ENCODE measurements around the gene EPB41L4A.
"Not testable (repeated sequence)": the region's sequence is repeated elsewhere in the genome, so short reads cannot be mapped to it uniquely, and the experiment has no call there.

EPB41L4A gene

DNA sequence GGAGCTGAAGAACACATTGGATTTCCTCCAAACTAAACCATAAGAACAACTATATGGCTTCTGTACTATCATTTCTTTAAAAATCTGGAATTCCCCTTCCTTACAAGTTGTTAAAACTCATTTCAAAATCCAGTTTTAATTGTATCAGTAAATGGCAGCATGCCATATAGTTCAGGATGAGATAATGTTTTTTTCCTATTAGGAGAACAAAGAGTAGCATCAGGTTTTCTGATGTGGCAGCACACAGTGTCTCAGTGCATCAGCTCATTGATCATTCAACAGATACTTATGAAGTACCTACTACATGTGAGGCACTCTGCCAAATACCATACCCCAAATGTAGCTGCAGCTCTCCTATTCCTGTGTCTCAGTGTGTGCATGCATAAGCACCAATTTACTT lies 161.1 kb downstream of the EPB41L4A start:
- DNase-seq (ENCODE audit: low read depth in 2 of 2): no peak

DNA sequence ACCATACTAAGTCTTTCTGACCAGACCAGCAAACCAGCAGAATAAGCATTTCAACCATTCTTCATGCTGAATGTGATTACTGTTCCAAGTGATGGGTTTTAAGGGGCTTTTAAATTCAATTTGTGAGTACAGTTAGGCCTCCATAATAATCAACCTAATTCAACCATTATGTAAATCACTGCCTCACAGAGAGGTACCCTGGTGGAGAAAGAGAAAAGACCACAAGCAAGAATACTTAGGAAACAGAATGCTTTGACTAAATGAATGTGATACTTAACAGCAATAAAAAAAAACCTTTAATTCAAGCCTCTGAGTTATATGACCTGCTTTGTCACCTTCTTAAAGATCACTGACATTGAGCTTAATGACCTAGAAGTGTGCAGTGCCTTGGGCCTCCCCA lies 162.1 kb downstream of the EPB41L4A start:
- DNase-seq (ENCODE audit: low read depth in 2 of 2): no peak

DNA sequence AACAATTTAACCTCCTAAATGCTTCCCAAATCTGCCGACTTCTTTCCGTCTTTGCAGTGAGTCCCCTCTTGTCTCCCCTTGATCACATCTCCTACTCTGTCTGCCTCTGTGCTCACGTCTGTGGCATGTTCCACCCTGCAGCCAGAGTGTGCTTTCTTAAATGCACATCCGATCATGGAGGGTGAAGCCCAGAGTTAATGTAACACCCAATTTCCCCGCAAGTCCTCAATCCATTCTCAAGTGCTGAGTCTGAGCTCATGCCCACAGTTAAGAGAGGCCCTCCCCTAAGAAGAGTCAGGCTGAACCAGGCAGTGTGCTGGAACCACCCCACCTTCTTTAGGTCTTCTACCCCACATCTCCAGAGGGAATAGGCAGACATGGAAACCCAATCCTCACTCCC lies 164.8 kb downstream of the EPB41L4A start:
- DNase-seq (ENCODE audit: low read depth in 2 of 2): no peak

DNA sequence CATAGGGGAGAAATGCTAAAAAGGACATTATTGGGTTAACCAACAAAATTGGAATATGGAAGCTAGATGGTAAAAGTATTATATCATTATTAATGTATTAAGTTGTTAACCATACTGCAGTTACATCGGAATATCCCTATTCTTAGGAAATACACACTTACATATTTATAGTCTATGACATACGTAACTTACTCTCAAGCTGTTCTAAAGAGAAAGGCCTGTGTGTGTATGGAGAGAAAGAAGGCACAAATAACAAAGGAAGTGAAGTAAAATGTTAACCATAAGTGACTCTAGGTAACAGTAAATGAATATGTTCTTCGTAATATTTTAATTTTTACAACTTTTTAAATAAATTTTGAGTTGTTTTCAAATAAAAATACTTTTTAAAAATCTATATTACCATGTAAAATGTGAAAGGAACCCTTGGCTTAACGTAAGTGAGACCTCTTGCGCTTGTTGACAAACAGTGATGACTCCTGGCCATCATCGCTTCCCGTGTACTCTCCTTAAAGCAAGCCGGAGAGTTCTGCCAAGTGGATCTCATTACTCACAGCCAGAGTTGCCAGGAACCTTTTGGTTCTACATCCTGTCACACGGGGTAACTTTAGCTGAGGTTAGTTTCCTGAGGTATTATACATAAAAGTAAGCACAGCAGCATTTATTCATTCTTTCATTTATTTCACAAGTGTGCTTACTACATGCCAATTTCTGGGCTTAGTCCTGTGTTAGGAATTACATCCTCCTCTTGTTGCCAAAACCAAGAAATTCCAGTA lies 165.4 kb downstream of the EPB41L4A start:
- no peak for DNase-seq (ENCODE audit: low read depth in 2 of 2)

DNA sequence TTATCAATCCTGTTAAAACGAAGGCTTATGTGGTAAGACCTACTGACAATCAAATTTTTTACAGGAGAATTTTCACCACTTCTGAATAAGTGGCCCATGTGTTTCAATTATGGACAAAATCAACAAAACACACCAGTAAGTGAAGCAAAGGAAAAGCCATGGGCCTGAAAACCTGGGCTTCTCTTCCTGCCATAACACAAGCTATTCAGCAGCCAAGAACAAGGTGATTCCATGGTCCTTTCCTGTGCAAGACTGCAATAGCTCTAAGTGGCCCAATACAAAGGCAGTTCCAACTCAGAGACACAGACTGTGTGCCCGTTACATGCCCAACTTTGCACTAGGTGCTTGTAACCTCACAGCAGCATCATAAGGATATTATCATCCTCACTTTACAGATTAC lies 168.5 kb downstream of the EPB41L4A start:
- DNase-seq (ENCODE audit: low read depth in 2 of 2): no peak

DNA sequence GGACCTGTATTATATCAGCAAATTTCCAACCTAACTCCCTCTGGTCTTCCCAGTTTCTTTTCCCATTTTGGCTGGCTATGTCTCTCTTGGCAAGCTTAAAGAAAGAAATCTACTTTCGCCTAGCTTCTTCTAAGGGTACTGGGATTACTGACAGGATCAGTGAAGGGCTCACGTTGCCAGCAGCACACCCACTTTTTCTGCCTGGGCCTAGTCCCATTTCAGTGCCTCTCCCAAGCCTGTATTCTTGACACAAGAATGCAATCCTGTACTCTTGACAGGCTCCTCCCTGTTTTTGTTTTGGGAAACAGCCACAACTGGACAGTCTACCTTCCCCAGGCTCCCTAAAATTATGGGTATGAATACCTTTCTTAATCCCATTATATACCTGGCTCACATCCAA lies 170.5 kb downstream of the EPB41L4A start:
- DNase-seq (ENCODE audit: low read depth in 2 of 2): no peak

DNA sequence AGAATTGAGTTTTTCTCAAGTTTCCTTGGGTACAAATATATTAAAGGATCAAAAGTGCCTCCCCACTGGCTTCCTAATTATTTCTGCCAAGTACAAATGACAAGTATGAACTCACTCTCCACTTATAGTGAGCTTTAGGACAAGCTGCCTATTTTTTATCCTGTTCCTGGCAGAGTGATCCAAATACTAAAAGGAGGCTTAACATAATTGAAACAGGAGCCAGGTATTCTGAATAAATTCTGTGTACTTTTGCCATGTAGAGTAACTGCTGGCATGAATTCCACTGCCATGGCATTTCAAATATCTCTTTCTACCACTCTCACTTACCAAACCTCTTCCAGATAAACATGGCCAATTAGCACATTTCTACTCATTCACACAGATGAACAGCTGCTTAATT lies 171.1 kb downstream of the EPB41L4A start:
- no peak for DNase-seq (ENCODE audit: low read depth in 2 of 2)

DNA sequence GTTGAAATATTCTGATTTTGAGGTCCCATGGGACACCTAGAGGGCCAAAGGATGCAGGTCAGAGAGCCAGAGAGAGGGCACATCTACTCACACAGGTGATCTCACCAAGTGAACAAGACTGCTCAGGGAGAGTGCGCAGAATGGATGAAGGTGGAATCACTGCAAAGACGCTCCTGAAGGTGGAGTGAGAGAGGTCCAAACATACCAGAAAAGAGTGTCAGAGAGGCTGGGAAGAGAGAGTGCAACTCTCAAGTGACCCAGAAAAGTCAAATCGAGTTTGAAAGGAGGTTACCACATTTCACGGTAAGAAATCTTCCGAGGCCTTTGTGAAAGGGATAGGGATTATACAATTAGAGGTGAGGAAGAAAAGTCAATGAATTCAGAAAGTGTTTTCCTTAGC lies 173.4 kb downstream of the EPB41L4A start:
- DNase-seq (ENCODE audit: low read depth in 2 of 2): no peak

DNA sequence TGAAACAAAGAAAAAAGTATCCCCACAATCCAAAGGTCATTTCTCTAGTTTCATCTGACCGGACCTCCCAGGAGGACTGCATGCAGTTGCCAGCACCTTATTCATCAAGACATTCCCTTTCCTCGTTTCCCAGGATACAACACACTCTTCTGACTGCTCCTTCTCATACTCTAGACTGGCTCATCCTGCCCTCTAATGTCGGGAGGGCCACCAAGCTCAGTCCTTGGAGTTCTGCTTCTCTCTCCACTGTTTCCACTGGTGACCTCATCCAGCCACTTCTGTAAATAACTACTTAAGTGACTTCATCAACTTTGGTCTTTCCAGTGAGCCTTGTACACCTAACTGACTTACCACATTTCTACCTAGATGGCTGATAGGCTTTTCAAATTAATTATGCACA lies 179.1 kb downstream of the EPB41L4A start:
- no peak for DNase-seq (ENCODE audit: low read depth in 2 of 2)

DNA sequence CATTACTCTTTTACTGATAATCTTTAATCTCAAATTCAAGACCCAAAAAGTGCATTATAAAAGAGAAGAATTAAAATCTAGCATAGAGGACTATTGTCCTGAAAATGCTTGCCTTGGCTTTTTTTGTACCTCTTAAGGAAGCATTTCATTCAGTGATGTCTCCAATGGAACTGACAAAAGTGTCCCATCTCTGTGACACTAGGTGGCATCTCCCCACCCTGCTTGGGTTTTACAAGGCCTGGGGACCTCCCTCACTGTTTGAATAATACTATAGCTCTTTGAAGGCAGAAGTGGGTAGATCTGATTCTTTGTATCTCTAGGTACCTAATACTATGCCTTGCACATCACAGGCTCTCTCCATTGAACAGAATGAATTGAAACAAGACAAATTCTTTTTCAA lies 180.6 kb downstream of the EPB41L4A start:
- DNase-seq (ENCODE audit: low read depth in 2 of 2): no peak

DNA sequence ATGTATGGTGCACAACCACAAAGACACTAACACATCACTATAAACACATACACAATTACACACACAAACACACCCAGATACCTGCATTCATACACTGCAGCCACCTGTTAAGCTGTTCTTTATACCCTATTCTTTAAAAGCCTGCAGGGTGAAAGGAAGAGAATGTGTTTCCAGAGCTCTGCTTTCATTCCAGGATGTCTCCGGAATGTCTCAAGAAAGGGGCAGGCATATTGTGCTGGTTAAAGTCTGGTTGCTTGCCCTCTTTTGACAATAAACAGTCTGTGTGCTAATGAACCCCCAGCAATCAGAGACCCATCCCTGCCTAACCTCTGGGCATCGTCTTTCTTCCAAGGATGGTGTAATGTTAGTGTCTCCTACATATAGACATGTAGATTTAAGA lies 181.6 kb downstream of the EPB41L4A start:
- DNase-seq (ENCODE audit: low read depth in 2 of 2): no peak

DNA sequence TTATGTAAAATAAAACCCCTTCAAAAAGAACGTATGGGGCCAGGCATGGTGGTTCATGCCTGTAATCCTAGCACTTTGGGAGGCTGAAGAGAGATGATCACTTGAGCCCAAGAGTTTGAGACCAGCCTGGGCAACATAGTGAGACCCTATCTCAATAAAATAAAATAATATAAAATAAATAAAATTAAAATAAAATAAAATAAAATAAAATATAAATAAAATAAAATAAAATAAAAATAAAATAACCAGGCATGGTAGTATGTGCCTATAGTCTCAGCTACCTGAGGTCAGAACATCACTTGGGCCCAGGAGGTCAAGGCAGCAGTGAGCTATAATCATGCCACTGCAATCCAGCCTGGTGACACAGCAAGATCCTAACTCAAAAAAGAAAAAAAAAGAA lies 185.1 kb downstream of the EPB41L4A start:
- DNase-seq (ENCODE audit: low read depth in 2 of 2): no peak

DNA sequence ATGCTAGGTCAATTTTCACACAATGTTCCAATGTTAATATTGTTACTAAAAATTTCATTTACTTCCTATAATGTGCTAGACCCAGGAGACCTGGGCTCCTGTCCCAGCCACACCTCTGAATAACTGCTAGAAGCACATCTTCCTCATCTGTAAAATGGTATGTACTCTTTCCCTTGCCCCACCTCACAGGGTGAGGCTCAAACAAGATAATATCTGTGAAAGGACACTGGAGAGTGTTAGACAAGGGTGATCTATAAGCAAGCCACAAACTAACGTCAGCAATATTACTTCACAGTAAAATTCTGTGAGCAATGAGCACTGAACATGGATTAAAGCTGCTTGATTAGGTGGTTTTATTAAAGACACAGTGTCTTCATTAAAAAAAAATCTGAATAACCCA lies 186.4 kb downstream of the EPB41L4A start:
- no peak for DNase-seq (ENCODE audit: low read depth in 2 of 2)

DNA sequence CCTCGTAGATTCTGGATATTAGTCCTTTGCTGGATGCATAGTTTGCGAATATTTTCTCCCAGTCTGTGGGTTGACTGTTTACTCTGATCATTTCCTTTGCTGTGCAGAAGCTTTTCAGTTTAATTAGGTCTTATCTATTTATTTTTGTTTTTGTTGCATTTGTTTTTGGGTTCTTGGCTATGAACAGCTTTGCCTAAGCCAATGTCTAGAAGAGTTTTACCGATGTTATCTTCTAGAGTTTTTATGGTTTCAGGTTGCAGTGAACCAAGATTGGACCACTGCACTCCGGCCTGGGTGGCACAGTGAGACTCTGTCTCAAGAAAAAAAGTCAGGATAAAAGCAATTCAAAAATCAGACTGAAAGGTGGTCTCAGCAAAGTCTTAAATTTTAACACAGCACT lies 188.5 kb downstream of the EPB41L4A start:
- no peak for DNase-seq (ENCODE audit: low read depth in 2 of 2)

DNA sequence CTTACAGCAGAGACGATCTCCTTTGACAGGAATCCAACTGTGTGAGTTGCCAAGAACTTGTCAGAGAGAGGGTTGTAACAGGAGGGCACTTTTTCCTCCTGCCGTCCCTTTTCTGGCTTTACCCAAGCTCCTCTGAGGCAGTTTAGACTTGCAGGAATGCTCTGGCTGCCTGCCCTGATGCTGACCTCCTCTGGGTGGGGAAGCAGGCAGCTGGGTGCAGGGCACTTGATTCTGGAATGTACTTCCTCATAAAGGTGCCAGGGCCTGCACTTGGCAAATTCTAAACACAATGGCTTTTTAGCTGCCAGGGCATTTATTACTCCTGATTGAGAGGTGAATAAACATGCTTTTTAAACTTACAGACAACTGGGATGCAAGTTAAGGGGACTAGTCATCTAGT lies 190.4 kb downstream of the EPB41L4A start:
- no peak for DNase-seq (ENCODE audit: low read depth in 2 of 2)

DNA sequence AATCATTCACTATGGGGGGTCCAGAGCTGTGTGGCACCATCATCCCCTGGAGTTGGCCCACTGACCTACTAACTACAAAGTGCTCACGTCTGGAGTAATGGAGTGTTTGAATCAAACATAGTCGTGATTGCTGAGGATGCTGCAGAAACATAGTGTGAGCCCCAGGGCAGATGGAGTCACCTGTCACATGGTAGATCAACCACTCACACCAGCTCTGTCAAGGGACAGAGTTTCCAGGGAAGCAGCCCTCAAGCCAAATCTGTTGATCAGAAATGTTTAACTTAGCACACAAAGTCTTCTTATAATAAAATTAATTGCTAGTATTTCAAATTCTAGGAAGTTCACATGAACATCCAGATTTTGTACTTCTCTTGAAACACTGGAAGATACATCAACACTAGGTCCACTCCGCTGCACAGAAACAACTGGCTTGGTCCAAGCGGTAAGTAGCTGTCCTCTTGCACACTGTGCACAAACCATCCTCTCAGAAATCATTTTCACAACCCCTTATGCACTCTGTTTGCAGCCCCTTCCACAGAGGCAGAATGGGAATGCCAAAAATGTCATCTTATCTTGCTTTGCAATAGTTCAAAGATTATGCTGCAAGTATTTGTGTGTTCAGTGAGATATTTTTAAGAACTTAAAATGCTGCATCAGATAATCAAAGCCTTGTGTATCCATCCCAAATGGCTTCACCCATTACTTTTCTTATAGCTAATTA lies 191.0 kb downstream of the EPB41L4A start:
- no peak for DNase-seq (ENCODE audit: low read depth in 2 of 2)

DNA sequence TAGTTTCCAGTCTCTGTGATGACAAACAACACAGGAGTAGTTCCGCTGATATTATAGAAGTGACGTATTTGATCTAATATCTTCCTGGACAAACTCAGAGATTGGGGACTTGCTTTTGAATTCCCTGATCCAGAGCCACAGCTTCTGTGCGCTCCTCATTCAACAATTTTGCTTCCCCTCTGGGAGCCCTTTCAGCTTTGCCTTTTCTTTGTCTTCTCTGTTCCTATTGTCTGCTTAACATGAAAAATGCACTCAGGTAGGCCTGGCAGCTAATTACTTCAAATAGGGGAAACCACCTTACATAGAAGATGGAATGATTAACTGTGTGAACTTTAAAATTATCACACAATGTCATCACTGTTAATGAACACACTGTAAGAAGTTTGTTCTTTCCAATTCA lies 192.9 kb downstream of the EPB41L4A start:
- no peak for DNase-seq (ENCODE audit: low read depth in 2 of 2)

DNA sequence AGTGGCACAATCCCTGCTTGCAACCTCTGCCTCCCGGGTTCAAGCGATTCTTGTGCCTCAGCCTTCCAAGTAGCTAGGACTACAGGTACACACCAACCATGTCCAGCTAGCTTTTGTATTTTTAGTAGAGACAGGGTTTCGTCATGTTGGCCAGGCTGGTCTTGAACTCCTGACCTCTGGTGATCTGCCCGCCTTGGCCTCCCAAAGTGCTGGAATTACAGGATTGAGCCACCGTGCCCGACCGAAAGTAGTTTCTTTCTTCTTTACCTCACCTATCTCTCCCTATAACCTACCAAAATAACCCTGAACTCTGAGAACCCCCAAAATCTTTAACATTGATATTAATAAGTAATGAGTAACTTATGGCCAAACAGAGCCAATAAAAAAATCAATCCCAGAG lies 196.1 kb downstream of the EPB41L4A start:
- not testable (repeated sequence) for DNase-seq (ENCODE audit: low read depth in 2 of 2)

DNA sequence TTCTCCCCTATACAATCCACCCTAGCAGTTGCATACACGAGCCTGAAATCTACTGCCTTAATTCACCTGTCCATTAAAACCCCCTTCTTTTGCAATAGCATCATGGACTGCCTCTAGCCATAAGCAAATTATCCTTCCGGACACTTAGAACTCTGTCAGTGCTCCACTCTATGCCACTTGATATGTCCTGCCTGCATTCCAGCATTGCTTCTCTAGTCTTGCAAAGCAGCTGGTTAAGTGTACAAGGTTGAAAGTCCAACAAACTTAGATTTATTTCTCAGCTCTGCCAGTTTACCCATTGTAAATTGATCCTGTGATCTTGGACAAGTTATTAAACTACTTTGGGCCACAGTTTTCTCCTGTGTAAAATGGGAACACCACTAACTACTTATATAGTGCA lies 197.9 kb downstream of the EPB41L4A start:
- DNase-seq (ENCODE audit: low read depth in 2 of 2): no peak

DNA sequence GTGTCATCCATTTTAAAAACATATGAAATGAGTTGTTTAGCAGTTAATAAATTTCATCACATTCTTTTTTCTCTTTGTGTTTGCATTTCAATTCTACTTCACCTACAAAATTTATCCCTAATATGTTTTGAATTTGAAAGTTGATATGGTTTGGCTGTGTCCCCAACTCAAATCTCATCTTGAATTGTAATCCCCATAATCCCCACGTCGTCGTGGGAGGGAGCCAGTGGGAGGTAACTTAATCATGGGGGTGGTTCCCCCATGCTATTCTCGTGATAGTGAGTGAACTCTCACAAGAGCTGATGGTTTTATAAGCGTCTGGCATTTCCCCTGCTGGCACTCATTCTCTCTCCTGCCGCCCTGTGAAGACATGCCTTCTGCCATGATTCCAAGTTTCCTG lies 200.1 kb downstream of the EPB41L4A start:
- no peak for DNase-seq (ENCODE audit: low read depth in 2 of 2)

DNA sequence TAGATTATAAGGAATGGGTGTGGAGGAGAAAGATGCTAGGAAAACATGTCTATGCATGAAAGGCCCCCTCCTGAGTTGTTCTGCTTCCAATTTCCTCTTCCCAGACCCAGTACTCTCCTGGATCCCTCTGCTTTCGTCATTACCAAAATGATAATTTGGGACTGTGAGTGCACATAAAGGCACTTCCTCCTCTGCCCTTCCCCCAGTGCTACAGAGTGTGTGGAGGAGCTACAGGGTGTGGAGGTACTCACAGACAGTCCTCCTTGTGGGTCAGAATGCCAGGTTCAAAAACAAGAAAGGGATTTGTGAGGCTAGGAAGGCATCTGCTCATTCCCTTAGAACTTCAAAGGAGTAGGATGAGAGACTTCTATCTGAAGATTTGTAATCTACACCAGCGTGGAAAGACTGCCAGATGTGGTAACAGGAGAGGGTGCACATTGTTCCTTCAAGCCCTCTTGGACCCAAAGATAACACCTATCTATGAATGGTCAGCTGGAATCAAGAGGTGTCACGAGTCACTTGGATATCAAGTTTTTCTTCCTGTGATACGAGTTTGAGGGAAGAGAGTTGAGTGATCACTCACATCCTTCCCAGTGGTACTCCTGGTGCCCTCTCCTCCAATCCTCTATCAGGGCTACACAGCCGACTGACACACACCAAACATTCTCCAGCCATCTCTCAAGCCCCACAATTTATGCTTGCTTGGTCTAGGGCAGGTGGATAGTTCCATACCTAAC lies 201.1 kb downstream of the EPB41L4A start:
- DNase-seq (ENCODE audit: low read depth in 2 of 2): no peak

DNA sequence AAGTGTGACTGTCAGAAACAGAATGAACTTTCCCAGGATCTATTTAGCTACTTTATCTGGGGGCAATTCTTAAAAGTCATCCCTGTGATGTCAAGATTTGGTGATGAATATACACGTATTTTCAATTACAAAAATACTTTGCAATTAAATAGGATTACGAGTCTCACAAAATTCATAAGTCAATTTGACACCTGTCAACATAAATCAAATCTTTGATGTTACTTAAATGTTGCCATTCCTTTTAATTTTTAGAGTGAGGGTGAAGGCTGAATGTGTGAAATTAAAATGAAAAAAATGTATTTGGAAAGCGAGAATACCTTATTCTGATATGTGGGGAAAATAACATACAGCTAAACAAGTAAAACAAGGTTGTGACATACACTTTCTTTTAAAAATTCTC lies 202.9 kb downstream of the EPB41L4A start:
- DNase-seq (ENCODE audit: low read depth in 2 of 2): no peak

DNA sequence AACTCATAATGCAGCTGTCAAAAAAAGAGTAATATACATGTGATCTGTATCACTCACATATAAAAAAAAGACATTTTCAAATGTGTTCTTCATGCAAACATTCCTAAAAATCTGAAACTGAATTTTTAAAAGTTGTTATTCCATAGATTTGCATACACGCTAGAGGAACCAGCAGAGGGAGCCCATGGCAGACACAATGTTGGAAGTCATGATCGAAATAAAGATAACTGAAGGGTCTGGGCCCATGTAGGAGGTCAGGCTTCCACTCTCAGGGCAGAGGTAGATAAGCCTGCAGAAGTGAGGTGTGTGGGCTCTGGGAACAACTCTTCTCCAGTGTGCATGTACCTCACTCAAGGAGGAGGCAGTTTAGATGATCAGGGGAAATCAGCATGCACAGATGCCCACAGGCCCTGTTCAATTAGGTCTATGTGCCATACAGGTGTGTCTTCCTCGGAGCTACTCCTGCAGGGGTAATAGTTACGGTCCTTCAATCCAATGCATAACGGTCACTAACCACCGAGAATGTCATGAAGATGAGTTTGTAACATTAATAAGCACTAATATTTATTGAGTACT lies 208.6 kb downstream of the EPB41L4A start:
- no peak for DNase-seq (ENCODE audit: low read depth in 2 of 2)
